Retina (tissue), 1 donor: Measurements from ENCODE around the gene SCIN.
"Not testable (repeated sequence)": the region's sequence is repeated elsewhere in the genome, so short reads cannot be mapped to it uniquely, and the experiment has no call there.

ENCODE experiments used
- DNase-seq: peaks from one replicate; pipeline ENCODE4 v3.0.0-alpha.2; 2016

SCIN gene

GRCh38 chr7:12623223-12623622 lies 52.7 kb downstream of the SCIN start:
- no peak for DNase-seq

- DNase-seq, result no peak
Measured at GRCh38 chr7:12623885-12624498, 53.5 kb downstream of the SCIN start.

GRCh38 chr7:12625836-12626235 lies 55.3 kb downstream of the SCIN start:
- DNase-seq, result no peak

GRCh38 chr7:12629816-12630512 lies 59.4 kb downstream of the SCIN start:
- DNase-seq, result no peak

GRCh38 chr7:12630513-12630819 lies 59.9 kb downstream of the SCIN start:
- DNase-seq, result no peak

- DNase-seq, result no peak
Measured at GRCh38 chr7:12633582-12633981, 63.1 kb downstream of the SCIN start.

- DNase-seq, result no peak
Measured at GRCh38 chr7:12635830-12636229, 65.3 kb downstream of the SCIN start.

- DNase-seq, result no peak
Measured at GRCh38 chr7:12637328-12637727, 66.8 kb downstream of the SCIN start.

GRCh38 chr7:12637819-12638592 lies 67.5 kb downstream of the SCIN start:
- DNase-seq, result peak; percentile 24

GRCh38 chr7:12638851-12639456 lies 68.4 kb downstream of the SCIN start:
- DNase-seq, result peak; percentile 23

GRCh38 chr7:12640299-12641096 lies 70.0 kb downstream of the SCIN start:
- no peak for DNase-seq

GRCh38 chr7:12641196-12641595 lies 70.7 kb downstream of the SCIN start:
- no peak for DNase-seq

- DNase-seq, result no peak
Measured at GRCh38 chr7:12642508-12642907, 72.0 kb downstream of the SCIN start.

- peak; percentile 24 for DNase-seq
Measured at GRCh38 chr7:12643001-12643643, 72.6 kb downstream of the SCIN start.

GRCh38 chr7:12643644-12644043 lies 73.1 kb downstream of the SCIN start:
- no peak for DNase-seq

- not testable (repeated sequence) for DNase-seq
Measured at GRCh38 chr7:12645212-12645611, 74.7 kb downstream of the SCIN start.

- no peak for DNase-seq
Measured at GRCh38 chr7:12646139-12646538, 75.6 kb downstream of the SCIN start.

- no peak for DNase-seq
Measured at GRCh38 chr7:12647364-12648219, 77.1 kb downstream of the SCIN start.

GRCh38 chr7:12648704-12649261 lies 78.3 kb downstream of the SCIN start:
- no peak for DNase-seq

GRCh38 chr7:12649348-12649747 lies 78.8 kb downstream of the SCIN start:
- DNase-seq, result no peak

GRCh38 chr7:12650080-12650479 lies 79.6 kb downstream of the SCIN start:
- no peak for DNase-seq
